ENCODE data around the gene VKORC1. TPM values are rescaled to one million over a fixed set of nuclear protein-coding genes. Genes with fewer than 3 reads are reported as not detected.

The VKORC1 gene
- total and polyA plus RNA-seq, 2 of the 8 experiments (the other 6 are each of a cell fraction or from before 2014, with no cell fraction given), result 84.1 to 483 TPM

DNA sequence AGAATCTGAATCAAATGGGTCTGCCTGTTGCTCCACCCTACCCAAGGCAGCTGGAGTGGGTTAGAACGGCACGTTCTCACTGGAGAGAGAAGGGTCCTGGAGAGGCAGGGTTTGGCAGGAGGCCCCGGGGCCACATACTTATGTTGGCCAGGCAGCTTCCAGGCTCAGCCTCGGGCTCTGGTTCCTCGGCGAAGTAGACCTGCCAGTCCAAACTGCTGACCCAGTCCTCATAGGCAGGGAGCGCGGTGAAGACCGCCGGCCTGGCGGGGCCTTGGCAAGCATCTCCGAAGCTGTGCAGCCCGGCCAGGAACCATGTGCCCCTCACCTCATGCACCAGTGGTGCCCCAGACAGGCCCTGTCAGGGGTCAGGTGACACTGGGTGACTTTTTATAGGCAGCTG, 10.6 kb downstream of the VKORC1 start (continued):
- TF ChIP-seq, protein P1, sequence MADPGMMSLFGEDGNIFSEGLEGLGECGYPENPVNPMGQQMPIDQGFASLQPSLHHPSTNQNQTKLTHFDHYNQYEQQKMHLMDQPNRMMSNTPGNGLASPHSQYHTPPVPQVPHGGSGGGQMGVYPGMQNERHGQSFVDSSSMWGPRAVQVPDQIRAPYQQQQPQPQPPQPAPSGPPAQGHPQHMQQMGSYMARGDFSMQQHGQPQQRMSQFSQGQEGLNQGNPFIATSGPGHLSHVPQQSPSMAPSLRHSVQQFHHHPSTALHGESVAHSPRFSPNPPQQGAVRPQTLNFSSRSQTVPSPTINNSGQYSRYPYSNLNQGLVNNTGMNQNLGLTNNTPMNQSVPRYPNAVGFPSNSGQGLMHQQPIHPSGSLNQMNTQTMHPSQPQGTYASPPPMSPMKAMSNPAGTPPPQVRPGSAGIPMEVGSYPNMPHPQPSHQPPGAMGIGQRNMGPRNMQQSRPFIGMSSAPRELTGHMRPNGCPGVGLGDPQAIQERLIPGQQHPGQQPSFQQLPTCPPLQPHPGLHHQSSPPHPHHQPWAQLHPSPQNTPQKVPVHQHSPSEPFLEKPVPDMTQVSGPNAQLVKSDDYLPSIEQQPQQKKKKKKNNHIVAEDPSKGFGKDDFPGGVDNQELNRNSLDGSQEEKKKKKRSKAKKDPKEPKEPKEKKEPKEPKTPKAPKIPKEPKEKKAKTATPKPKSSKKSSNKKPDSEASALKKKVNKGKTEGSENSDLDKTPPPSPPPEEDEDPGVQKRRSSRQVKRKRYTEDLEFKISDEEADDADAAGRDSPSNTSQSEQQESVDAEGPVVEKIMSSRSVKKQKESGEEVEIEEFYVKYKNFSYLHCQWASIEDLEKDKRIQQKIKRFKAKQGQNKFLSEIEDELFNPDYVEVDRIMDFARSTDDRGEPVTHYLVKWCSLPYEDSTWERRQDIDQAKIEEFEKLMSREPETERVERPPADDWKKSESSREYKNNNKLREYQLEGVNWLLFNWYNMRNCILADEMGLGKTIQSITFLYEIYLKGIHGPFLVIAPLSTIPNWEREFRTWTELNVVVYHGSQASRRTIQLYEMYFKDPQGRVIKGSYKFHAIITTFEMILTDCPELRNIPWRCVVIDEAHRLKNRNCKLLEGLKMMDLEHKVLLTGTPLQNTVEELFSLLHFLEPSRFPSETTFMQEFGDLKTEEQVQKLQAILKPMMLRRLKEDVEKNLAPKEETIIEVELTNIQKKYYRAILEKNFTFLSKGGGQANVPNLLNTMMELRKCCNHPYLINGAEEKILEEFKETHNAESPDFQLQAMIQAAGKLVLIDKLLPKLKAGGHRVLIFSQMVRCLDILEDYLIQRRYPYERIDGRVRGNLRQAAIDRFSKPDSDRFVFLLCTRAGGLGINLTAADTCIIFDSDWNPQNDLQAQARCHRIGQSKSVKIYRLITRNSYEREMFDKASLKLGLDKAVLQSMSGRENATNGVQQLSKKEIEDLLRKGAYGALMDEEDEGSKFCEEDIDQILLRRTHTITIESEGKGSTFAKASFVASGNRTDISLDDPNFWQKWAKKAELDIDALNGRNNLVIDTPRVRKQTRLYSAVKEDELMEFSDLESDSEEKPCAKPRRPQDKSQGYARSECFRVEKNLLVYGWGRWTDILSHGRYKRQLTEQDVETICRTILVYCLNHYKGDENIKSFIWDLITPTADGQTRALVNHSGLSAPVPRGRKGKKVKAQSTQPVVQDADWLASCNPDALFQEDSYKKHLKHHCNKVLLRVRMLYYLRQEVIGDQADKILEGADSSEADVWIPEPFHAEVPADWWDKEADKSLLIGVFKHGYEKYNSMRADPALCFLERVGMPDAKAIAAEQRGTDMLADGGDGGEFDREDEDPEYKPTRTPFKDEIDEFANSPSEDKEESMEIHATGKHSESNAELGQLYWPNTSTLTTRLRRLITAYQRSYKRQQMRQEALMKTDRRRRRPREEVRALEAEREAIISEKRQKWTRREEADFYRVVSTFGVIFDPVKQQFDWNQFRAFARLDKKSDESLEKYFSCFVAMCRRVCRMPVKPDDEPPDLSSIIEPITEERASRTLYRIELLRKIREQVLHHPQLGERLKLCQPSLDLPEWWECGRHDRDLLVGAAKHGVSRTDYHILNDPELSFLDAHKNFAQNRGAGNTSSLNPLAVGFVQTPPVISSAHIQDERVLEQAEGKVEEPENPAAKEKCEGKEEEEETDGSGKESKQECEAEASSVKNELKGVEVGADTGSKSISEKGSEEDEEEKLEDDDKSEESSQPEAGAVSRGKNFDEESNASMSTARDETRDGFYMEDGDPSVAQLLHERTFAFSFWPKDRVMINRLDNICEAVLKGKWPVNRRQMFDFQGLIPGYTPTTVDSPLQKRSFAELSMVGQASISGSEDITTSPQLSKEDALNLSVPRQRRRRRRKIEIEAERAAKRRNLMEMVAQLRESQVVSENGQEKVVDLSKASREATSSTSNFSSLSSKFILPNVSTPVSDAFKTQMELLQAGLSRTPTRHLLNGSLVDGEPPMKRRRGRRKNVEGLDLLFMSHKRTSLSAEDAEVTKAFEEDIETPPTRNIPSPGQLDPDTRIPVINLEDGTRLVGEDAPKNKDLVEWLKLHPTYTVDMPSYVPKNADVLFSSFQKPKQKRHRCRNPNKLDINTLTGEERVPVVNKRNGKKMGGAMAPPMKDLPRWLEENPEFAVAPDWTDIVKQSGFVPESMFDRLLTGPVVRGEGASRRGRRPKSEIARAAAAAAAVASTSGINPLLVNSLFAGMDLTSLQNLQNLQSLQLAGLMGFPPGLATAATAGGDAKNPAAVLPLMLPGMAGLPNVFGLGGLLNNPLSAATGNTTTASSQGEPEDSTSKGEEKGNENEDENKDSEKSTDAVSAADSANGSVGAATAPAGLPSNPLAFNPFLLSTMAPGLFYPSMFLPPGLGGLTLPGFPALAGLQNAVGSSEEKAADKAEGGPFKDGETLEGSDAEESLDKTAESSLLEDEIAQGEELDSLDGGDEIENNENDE (IDR thresholded peaks at IDR 0.05; ENCODE audit: insufficient replicate concordance, low read length), result no peak
- TF ChIP-seq POLR2A (IDR thresholded peaks at IDR 0.05; ENCODE audit: control extremely low read depth in 1 of 2, low read depth in 2 of 2, low read length in 2 of 2), result peak in 1 of 2 experiments; percentile 6; a peak in 1 of 3 replicates
